Right ventricle myocardium superior (tissue), 1 donor: Measurements from ENCODE around the gene SUPT3H. TPM values are rescaled to one million over a fixed set of nuclear protein-coding genes. Genes with fewer than 3 reads are reported as not detected.

Source experiments
- ATAC-seq: fragments of 200-7000 bp; cut with Tn5 transposase; one replicate; pipeline ENCODE4 v1.9.1; 2020; ENCODE audit warnings: mild to moderate bottlenecking; ENCODE audit not compliant: poor library complexity
- DNase-seq: peaks from one replicate; pipeline ENCODE4 v3.0.0-alpha.2; 2020
- intact Hi-C: fragments of 100-400 bp; cut with DNase I; formaldehyde crosslinking; loops from one replicate; pipeline ENCODE4 v1.11.2; 2022
- total RNA-seq: library from RNA; stranded (reverse); fragmentation: NEBNext Ultra II Directional; extraction: Animal tissue kit (Norgen Biotek cat#: 25700); gene quantifications from one replicate; pipeline ENCODE4 v1.2.1, GENCODE V29; 2021
- donor health status: DM: no; HTN: yes; CAD: no; lungs with severe emphysema.

SUPT3H gene
- total RNA-seq, 1 donor from 2014 or later, result 3.4 TPM

- intact Hi-C loops, result no loop called here
- DNase-seq, result no peak
- ATAC-seq, result no peak
These were observed 418.1 kb downstream of the SUPT3H start for GRCh38 chr6:44959651-44960050.

GRCh38 chr6:44957156-44957555 is 420.6 kb downstream of the SUPT3H start:
- no peak for DNase-seq
- intact Hi-C loops, result no loop called here
- no peak for ATAC-seq

DNA sequence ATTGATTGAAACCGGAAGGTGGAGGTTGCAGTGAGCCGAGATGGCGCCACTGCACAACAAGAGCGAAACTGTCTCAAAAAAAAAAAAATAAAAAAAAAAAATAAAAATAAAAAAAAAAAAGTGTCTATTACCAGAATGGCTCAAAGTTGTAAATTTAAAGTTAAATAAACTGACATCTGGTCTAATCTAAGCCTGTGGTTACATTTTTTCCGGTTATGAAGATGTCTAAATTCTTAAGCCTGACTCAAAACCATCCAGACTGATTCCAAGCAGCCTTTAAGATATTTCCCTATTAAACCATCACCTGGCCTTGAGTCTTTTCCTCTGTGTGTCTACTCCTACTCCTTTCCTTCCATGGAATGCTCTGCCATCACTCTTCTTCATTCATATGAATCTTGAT is 421.3 kb downstream of the SUPT3H start:
- intact Hi-C loops, result no loop called here
- DNase-seq, result no peak
- ATAC-seq, result no peak

DNA sequence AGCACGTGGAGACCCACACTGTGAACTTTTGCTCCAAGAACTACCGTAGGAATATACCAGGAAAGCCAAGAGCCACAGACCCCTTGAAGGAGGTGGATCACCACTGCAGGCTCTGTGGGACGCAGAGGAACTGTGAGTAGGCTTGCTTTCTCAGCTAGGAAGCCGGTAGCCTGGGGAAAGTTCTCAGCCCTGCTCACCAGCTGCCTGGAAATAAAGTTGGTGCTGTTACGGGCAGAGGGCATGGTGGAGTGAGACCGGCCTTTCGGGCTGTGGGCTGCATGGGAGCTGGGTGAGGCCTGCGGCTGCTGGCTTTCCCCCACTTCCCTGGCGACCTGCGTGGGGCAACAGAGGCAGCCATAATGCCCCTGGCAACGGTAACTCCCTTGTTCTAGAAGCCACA is 422.6 kb downstream of the SUPT3H start:
- intact Hi-C loops, result no loop called here
- no peak for ATAC-seq
- no peak for DNase-seq

DNA sequence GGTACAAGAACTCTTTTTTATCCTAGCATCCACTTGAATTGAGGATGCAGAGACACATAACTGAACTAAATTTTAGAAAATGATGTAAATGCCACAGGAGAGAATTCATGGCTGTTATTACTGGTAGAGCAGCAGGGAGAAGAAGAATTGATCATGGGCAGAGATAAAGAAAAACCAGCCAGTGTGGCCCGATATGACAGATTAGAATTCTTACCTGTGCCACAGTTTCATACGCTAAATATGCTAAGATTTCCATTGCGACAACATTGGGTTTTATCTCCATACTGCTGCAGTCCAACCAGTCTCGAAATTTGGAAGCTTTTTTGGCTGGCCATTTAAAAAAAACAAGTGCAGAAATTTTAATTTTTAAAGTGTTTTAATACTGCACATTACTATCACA is 423.5 kb downstream of the SUPT3H start:
- intact Hi-C loops, result no loop called here
- DNase-seq (no peak), ATAC-seq (no peak)

DNA sequence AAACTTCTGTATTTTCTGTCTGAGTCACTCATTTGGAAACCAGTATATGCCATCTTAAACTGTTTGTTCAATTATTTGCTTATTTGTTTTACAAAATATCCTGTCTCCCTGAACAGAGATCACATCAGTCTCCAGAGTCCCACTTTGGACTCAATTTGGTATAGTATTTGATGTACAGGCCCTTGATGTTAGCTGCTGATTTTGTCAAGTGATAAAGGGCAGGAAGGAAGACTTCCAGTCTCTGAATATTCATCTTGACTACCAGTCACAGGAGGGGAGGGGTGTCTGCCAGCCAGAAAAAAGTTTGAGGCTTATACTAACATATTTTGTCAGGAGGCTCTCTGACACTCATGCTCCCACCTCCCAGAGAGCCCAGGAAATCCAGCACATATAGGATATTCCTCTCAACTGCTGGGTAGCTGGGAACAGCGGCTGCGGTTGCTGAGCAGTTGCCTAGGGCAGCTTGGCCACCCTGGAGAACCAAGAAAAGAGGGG is 426.4 kb downstream of the SUPT3H start:
- DNase-seq (no peak), ATAC-seq (no peak)
- intact Hi-C loops, result no loop called here

GRCh38 chr6:44949596-44950201 is 428.0 kb downstream of the SUPT3H start:
- intact Hi-C loops, result no loop called here
- DNase-seq (no peak), ATAC-seq (no peak)

DNA sequence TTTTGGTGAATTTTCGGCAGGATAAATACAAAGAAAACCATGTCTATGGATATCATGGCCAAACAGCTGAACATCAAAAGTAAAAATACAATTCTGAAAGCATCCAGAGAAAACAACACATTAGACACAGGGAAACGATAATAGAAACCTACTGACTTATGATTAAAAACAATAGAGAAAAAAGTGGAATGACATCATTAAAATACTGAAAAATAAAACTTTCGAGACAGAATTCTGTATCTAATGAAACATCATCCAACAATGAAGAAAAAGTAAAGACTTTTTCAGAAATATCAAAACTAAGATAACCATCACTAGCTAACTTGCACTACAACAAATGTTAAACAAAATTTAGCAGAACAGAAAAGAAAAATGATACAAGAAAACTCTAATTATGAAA is 434.2 kb downstream of the SUPT3H start:
- ATAC-seq (no peak), DNase-seq (no peak)
- intact Hi-C loops, result no loop called here

- ATAC-seq, result no peak
These were observed 434.9 kb downstream of the SUPT3H start for GRCh38 chr6:44942798-44943197.

DNA sequence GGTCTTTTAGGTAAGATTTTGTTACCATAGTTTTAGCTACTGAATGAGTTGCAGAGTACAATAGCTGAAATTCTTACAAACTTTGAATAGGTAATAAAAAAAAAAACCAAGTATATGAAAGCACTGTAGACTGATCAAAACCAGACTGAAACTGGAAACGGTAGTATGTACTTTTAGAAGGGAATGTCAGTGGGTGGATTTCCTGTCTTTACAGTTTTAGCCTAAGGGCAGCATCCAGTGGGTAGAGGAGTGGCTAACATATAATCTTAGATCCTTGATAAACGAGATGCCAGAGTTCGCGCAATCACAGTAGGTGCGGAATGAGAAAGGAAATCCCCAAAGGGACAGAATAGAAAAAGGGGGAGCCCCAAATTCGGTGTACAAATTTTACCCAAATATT is 435.5 kb downstream of the SUPT3H start:
- DNase-seq (no peak), ATAC-seq (no peak)
- intact Hi-C loops, result no loop called here

More at GRCh38 chr6:44942798-44943197, 434.9 kb downstream of the SUPT3H start:
- no peak for DNase-seq
- intact Hi-C loops, result no loop called here

GRCh38 chr6:44940367-44940766 is 437.4 kb downstream of the SUPT3H start:
- ATAC-seq (no peak), DNase-seq (no peak)
- intact Hi-C loops, result no loop called here

GRCh38 chr6:44935693-44936300 is 441.9 kb downstream of the SUPT3H start:
- DNase-seq, result no peak
- intact Hi-C loops, result no loop called here
- no peak for ATAC-seq

DNA sequence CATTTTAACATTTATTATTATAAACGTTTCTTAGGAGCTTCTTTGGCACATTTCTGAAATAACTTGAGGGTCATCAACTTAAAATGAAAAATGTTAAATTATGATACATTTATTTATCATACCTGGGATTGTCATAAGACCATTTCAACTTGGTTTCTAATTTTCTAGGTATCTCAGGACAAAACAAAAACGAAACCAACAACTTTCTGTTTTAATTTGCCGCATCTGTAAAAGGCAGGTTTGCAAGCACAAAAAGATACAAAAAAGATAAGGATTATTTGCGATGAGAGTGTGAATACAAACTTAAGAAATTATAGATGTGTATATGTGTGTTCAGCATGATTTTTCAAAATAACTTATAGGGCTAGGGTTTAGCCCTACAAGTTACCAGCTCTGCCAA is 444.6 kb downstream of the SUPT3H start:
- intact Hi-C loops, result no loop called here
- no peak for DNase-seq
- no peak for ATAC-seq

DNA sequence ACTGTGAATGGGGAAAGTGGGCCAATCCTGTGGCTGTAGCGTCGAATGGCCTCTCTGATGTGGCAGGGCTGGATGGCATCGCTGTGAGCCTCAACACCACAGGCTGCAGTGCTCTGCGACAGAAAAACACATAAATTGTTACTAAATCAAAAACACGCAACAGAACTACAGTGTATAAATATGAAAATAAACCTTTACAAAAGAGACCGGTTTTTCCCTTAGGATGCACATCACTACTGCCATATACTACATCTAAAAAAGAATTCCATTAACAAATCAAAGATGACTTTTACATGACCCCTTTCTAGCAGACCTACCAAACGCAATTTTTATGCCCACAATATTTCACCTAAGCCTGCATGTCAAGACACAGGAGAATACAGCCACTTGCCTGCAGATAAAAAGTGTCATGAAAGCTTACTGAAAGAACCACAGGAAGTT is 445.1 kb downstream of the SUPT3H start:
- no peak for ATAC-seq
- intact Hi-C loops, result no loop called here

GRCh38 chr6:44931385-44931784 is 446.3 kb downstream of the SUPT3H start:
- intact Hi-C loops, result no loop called here
- ATAC-seq (no peak), DNase-seq (no peak)

More for the DNA sequence above, 445.1 kb downstream of the SUPT3H start:
- no peak for DNase-seq

GRCh38 chr6:44926556-44926955 is 451.2 kb downstream of the SUPT3H start:
- DNase-seq (no peak), ATAC-seq (no peak)
- intact Hi-C loops, result no loop called here

DNA sequence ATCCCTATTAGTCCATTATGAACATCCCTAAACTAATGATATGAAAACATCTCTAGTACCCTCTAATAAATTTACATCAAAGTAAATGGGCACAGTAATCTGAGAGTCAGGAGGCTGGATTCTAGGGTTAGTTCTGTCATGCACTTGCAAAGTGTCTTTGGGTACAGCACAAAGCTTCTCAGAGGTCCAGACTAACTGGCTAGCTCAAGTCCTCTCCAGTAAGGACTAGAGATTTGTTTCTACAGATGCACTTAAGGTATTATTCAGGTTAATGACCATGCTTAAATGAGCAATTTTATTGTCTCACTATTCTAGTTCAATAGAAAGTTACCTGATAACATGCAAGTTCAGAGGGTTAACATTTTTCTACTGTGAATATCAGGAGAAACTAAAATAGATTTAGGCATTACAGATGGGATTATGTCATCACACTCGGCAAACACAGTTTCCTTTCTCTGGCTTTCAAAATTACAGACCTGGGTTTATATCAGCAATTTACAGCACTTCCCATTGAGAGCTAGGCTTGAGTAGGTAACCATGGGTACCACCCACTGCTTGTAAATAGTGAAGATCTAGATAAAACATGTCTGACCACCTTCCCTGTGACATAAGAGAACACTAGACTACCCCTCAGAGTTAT is 452.5 kb downstream of the SUPT3H start:
- intact Hi-C loops, result no loop called here
- ATAC-seq (no peak), DNase-seq (no peak)

DNA sequence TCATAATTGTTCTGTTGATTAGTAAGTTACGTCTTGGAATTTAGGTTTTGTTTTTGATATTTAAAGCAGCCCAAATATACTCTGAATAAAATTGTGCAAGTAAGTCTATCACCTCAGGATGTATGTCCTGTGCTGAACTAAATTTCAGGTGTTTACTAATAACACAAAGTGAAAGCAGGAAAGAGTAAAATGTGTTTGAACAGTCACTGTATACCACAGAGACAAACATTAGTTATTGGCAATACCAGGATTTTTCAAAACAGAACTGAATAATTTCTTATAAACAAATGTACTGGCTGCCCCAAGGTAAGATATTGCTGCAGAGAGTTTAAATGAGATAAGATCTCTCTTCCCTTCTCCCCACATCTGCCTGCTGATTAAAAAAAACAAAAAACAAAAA is 454.3 kb downstream of the SUPT3H start:
- DNase-seq (no peak), ATAC-seq (no peak)
- intact Hi-C loops, result no loop called here

- ATAC-seq, result peak; percentile 98
- intact Hi-C loops, result no loop called here
- DNase-seq, result peak; percentile 50
These were observed 455.9 kb downstream of the SUPT3H start for GRCh38 chr6:44921798-44922197.

DNA sequence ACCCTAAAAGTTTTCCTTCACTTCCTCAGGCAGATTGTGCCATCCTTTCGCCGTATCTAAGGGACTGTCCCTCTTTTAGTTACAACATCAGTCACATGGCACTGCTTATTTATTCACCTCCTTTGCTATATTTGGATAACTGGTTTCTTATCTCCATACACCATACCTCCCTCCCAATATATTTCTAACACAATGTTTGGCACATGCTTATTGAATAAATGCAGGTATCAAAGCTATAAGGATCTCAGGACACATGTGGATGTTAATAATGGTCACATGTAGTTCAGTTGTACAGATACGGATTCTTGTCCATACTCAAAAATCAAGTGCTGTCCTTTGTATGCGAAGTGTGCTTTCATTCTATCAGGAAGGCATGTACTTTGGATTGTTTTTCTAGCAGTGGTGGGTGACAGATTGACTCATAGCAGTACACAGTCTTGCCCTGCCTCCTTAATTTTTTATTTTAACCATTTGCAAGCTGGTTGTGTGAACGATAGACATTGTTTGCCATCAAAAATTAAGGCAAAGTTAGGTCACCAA is 456.7 kb downstream of the SUPT3H start:
- DNase-seq (no peak), ATAC-seq (peak; percentile 80)
- intact Hi-C loops, result no loop called here
